ENCODE data around the gene TRAPPC6A. TPM values are rescaled to one million over a fixed set of nuclear protein-coding genes. Genes with fewer than 3 reads are reported as not detected.

Gene TRAPPC6A
- total and polyA plus RNA-seq, 4 donors, result 14.0 to 38.4 (median 26.2) TPM

GRCh38 chr19:45141203-45141900 lies 36.7 kb downstream of the TRAPPC6A start:
- DNase-seq, result no peak
- Histone ChIP-seq H3K27ac (ENCODE audit: low read depth in 1 of 2, low read length in 1 of 2) (no peak overlapping the region), H3K4me1 (ENCODE audit: control insufficient read depth in 5 of 5, insufficient read depth in 5 of 5, low read length in 5 of 5) (peaks cover 0 to 11% (median 4%) of the 10 kb centered on the region in 5 donors), H3K4me3 (no peak overlapping the region), H3K27me3 (ENCODE audit: control insufficient read depth in 3 of 3, insufficient read depth in 3 of 3, low read length in 2 of 3) (no peaks in the 10 kb centered on the region), H3K9ac (ENCODE audit: insufficient read depth in 1 of 2, low read length in 2 of 2) (no peak overlapping the region), H3K36me3 (ENCODE audit: control insufficient read depth in 4 of 4, insufficient read depth in 4 of 4, low read length in 4 of 4) (peaks cover 0 to 55% (median 15%) of the 10 kb centered on the region in 4 donors), H3K9me3 (ENCODE audit: control insufficient read depth in 4 of 4, insufficient read depth in 3 of 4, low read length in 3 of 4) (no peaks in the 10 kb centered on the region)
- TF ChIP-seq CTCF (IDR thresholded peaks at IDR 0.05; ENCODE audit: control extremely low read depth, extremely low read depth), result no peak
- WGBS, 2 donors, result 95 to 97% methylated on average over 27 to 28 of the region's 28 CpGs
- no peak for ATAC-seq (ENCODE audit: insufficient read depth, low FRiP score)

GRCh38 chr19:45140533-45140932 lies 37.5 kb downstream of the TRAPPC6A start:
- WGBS, 2 donors, result 95 to 97% methylated on average over 11 of the region's 11 CpGs

DNA sequence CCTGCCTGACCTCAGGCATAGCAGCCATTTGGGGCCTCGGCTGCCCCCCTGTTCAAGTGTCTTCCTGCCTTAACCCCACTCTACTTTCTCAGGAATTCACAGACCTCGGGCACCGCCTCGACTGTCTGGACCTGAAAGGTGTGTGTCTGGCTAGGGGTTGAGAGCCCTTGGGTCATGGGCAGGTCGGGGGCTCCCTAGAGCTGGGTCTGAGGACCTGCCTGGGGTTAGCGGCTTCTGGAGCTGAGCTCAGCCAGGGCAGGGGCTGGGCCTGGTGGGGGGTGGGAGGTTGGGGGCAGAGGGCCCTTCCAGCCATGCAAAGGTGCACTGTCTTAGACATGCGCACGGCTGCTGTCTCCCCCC lies 37.9 kb downstream of the TRAPPC6A start:
- 84 to 89% methylated on average over 8 of the region's 8 CpGs for WGBS, 2 donors
- DNase-seq, result no peak
- no peak for TF ChIP-seq CTCF (IDR thresholded peaks at IDR 0.05; ENCODE audit: control extremely low read depth, extremely low read depth)
- Histone ChIP-seq H3K4me1 (ENCODE audit: control insufficient read depth in 5 of 5, insufficient read depth in 5 of 5, low read length in 5 of 5) (peaks cover 0 to 11% (median 4%) of the 10 kb centered on the region in 5 donors), H3K4me3 (no peak overlapping the region), H3K36me3 (ENCODE audit: control insufficient read depth in 4 of 4, insufficient read depth in 4 of 4, low read length in 4 of 4) (peaks cover 0 to 45% (median 11%) of the 10 kb centered on the region in 4 donors), H3K27ac (ENCODE audit: low read depth in 1 of 2, low read length in 1 of 2) (no peak overlapping the region), H3K9me3 (ENCODE audit: control insufficient read depth in 4 of 4, insufficient read depth in 3 of 4, low read length in 3 of 4) (no peaks in the 10 kb centered on the region), H3K9ac (ENCODE audit: insufficient read depth in 1 of 2, low read length in 2 of 2) (no peak overlapping the region), H3K27me3 (ENCODE audit: control insufficient read depth in 3 of 3, insufficient read depth in 3 of 3, low read length in 2 of 3) (no peaks in the 10 kb centered on the region)
- ATAC-seq (ENCODE audit: insufficient read depth, low FRiP score), result no peak

More at GRCh38 chr19:45140533-45140932, 37.5 kb downstream of the TRAPPC6A start:
- H3K27me3 ChIP-seq (ENCODE audit: control insufficient read depth in 3 of 3, insufficient read depth in 3 of 3, low read length in 2 of 3), result no peaks in the 10 kb centered on the region
- peaks cover 0 to 11% (median 4%) of the 10 kb centered on the region in 5 donors for H3K4me1 ChIP-seq (ENCODE audit: control insufficient read depth in 5 of 5, insufficient read depth in 5 of 5, low read length in 5 of 5)
- DNase-seq (no peak), ATAC-seq (ENCODE audit: insufficient read depth, low FRiP score) (no peak)
- no peak overlapping the region for H3K9ac ChIP-seq (ENCODE audit: insufficient read depth in 1 of 2, low read length in 2 of 2)
- TF ChIP-seq CTCF (IDR thresholded peaks at IDR 0.05; ENCODE audit: control extremely low read depth, extremely low read depth), result no peak
- H3K4me3 ChIP-seq, result no peak overlapping the region
- no peaks in the 10 kb centered on the region for H3K9me3 ChIP-seq (ENCODE audit: control insufficient read depth in 4 of 4, insufficient read depth in 3 of 4, low read length in 3 of 4)
- peaks cover 0 to 49% (median 13%) of the 10 kb centered on the region in 4 donors for H3K36me3 ChIP-seq (ENCODE audit: control insufficient read depth in 4 of 4, insufficient read depth in 4 of 4, low read length in 4 of 4)
- H3K27ac ChIP-seq (ENCODE audit: low read depth in 1 of 2, low read length in 1 of 2), result no peak overlapping the region
